ENCODE measurements around the gene CTBP2.
"Not testable (repeated sequence)": the region's sequence is repeated elsewhere in the genome, so short reads cannot be mapped to it uniquely, and the experiment has no call there.

Gene CTBP2

DNA sequence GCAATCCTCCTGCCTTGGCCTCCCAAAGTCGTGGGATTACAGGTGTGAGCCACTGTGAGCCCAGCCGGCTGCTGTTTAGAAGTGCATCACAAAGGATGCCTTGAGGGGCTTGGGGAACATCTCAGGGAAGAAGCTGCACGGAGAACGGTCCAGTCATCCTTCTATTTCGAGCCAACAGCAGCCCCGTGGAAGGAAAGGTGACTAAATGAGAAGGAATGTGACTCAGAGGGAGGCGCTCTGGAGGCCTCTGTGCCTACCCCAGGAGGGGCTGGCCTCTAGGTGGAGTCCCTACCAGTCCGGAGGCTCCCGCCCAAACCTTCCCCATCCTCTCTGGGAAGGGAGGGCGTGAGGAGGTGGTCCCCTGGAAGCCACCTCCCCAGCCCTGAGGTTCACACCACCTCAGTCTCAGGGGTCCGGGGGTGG is 76.2 kb downstream of the CTBP2 start:
- H3K4me3 ChIP-seq (ENCODE audit: low read depth, low read length): no peak overlapping the region
- no peak for DNase-seq (ENCODE audit: low read depth)
- TF ChIP-seq, protein P1, sequence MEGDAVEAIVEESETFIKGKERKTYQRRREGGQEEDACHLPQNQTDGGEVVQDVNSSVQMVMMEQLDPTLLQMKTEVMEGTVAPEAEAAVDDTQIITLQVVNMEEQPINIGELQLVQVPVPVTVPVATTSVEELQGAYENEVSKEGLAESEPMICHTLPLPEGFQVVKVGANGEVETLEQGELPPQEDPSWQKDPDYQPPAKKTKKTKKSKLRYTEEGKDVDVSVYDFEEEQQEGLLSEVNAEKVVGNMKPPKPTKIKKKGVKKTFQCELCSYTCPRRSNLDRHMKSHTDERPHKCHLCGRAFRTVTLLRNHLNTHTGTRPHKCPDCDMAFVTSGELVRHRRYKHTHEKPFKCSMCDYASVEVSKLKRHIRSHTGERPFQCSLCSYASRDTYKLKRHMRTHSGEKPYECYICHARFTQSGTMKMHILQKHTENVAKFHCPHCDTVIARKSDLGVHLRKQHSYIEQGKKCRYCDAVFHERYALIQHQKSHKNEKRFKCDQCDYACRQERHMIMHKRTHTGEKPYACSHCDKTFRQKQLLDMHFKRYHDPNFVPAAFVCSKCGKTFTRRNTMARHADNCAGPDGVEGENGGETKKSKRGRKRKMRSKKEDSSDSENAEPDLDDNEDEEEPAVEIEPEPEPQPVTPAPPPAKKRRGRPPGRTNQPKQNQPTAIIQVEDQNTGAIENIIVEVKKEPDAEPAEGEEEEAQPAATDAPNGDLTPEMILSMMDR (IDR thresholded peaks at IDR 0.05; ENCODE audit: low read depth, low read length, missing control alignments): no peak

DNA sequence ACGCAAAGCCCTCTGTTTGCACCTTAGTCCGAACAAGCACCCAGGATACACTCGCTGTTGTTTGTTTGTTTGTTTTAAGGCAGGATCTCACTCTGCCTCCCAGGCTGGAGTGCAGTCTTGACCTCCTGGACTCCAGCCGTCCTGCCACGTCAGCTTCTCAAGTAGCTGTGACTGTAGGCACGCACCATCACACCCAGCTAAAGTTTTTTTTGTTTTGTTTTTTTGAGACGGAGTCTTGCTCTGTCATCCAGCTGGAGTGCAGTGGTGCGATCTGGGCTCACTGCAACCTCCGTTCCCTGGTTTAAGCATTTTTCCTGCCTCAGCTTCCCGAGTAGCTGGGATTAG is 76.8 kb downstream of the CTBP2 start:
- DNase-seq (ENCODE audit: low read depth): no peak
- TF ChIP-seq, protein P1 (IDR thresholded peaks at IDR 0.05; ENCODE audit: low read depth, low read length, missing control alignments): no peak
- H3K4me3 ChIP-seq (ENCODE audit: low read depth, low read length): no peak overlapping the region

DNA sequence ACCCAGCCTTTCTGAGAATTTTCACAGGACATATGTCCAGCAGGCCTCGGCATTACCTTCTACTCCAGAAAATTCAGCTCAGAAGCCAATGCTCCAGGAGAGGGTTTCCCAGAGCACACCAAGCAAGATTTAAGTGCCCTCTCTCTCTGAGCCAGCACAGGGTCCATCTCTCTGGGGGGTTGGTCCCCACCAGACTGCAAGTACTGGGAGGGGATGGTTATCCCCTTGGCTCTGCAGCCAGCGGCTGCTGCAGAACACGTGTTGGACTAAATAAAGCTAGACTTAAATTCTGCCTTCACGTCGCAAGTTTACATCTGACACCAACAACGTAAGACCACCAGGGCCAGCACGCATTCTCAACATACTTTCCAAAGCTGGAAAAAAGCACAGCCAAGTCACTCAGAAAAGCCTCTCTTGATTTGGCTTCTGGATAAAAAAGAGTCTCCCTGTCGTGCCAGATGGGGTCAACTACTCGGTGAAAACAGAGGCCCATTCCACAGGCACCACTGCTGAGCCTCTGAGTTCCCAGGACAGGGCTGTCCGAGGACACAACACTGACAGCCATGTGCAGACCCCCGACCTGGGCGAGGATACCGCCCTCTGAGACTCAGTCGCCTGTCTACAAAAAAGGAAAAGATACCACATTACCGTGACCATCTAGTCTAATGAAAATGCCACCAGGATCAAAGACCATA is 77.3 kb downstream of the CTBP2 start:
- no peak overlapping the region for H3K4me3 ChIP-seq (ENCODE audit: low read depth, low read length)
- TF ChIP-seq, protein P1 (IDR thresholded peaks at IDR 0.05; ENCODE audit: low read depth, low read length, missing control alignments): no peak
- DNase-seq (ENCODE audit: low read depth): no peak

DNA sequence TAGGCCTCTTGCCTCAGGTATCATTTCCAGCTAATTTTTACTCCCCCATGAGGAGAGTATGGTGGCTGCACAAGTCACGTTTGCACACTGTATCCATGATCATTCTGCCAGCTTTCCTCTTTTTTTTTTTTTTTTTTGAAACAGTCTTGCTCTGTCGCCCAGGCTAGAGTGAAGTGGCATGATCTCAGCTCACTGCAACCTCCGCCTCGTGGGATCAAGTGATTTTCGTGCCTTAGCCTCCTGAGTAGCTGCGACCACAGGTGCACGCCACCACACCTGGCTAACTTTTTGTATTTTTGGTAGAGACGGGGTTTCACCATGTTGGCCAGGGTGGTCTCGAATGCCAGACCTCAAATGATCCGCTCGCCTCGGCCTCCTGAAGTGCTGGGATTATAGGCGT is 77.9 kb downstream of the CTBP2 start:
- not testable (repeated sequence) for DNase-seq (ENCODE audit: low read depth); H3K4me3 ChIP-seq (ENCODE audit: low read depth, low read length)

DNA sequence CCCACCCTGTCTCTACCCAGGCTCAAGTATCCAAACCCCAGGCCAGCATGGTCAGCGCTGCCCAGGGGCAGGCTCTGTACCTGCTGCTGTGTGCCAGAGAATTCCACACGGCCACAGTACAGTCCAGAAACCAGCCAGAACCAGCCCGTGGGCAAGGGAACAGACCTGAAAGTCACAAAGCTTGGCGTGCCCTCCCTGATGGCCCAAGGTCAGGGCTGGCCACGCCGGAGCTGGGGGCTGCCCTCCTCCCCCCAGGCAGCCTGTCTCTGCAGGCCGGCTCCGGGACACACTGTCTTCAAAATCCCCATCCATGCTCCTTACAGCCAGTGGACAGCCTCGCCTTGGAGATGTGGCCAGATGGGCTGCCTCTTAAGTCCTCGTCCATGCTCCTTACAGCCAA is 78.4 kb downstream of the CTBP2 start:
- TF ChIP-seq, protein P1 (IDR thresholded peaks at IDR 0.05; ENCODE audit: low read depth, low read length, missing control alignments): no peak

DNA sequence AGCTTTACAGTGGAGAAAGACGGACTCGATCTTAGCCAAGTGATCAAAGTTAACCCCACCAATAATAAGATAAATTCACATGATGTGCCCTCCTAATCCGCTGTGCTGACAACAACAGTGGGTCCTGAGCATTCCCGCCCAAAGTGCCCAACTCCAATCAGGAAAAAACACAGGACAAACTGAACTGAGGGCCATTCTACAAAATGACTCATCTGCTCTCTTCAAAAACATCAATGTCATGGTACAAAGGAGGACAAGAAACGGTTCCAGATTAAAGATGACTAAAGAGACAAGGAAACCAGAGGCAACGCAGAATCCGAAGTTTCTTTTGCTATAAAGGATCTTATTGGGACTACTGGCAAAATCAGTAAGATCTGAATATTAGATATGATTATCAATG is 79.4 kb downstream of the CTBP2 start:
- no peak overlapping the region for H3K4me3 ChIP-seq (ENCODE audit: low read depth, low read length)
- DNase-seq (ENCODE audit: low read depth): no peak
- TF ChIP-seq, protein P1 (IDR thresholded peaks at IDR 0.05; ENCODE audit: low read depth, low read length, missing control alignments): no peak

More for the DNA sequence above, 78.4 kb downstream of the CTBP2 start:
- no peak for DNase-seq (ENCODE audit: low read depth)
- no peak overlapping the region for H3K4me3 ChIP-seq (ENCODE audit: low read depth, low read length)

DNA sequence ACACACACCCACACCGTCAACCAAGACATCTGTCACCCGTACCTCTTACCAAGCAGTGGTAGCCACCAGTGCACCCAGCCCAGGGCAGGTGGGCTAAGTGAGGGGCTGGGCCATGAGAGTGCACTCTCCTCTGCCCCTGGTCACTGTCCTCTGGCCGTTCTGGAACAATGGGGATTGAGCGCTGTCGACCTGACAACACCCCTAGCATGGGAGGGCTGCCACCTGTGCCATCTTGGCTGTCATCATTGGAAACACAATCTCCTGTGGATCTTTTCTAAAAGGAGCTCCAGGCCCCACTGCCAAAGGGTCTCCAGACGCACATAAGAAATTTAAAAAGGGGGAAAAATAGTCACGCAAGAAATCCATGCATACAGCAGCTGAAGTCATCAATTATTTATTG is 80.1 kb downstream of the CTBP2 start:
- TF ChIP-seq, protein P1 (IDR thresholded peaks at IDR 0.05; ENCODE audit: low read depth, low read length, missing control alignments): no peak
- no peak for DNase-seq (ENCODE audit: low read depth)
- H3K4me3 ChIP-seq (ENCODE audit: low read depth, low read length): no peak overlapping the region

Measured in GM12864 (cell line).